Coronary artery (tissue), 2 donors: ENCODE results near the gene CTTNBP2.

Experiments used
- DNase-seq: peaks from one replicate; pipeline ENCODE4 v3.0.0-alpha.2; 2017; ENCODE audit warnings: low spot score
- H3K27ac ChIP-seq, 2 donors: fragments of 200-600 bp; sonication (generic); one replicate each; pipeline ENCODE4 v1.5.1; 2016 to 2019
- H3K4me3 ChIP-seq: fragments of 200-600 bp; sonication (generic); 2 replicates; pipeline ENCODE4 v1.5.1; 2016; ENCODE audit warnings: mild to moderate bottlenecking, moderate library complexity
- CTCF ChIP-seq: fragments of 200-600 bp; sonication (generic); IDR thresholded peaks from one replicate; pipeline ENCODE4 v1.5.1; 2019; ENCODE audit warnings: antibody characterized with exemption

CTTNBP2 gene

GRCh38 chr7:117704063-117704462 lies 169.2 kb downstream of the CTTNBP2 start:
- no peak overlapping the region for H3K4me3 ChIP-seq
- no peak for DNase-seq
- H3K27ac ChIP-seq: no peak overlapping the region
- no peak for TF ChIP-seq CTCF

DNA sequence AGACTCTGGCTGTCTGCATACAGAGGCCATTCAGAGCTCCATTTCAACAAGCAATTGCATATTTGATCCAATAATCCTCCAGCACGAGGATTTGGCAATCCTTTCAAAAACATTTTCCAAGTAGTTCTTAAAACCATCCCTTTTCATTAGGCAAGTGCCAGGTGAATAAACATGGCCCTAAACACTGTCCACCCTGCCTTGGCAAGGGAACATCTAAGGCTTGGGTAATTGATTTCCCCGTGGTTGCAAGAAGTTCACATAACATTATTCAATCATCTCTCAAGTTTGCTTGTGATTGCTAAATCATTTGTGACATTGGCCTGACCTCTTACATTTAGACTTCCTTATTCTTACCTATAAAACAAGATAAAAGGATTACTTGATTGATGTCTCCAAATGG lies 175.2 kb downstream of the CTTNBP2 start:
- no peak overlapping the region for H3K27ac ChIP-seq
- no peak for DNase-seq
- no peak for TF ChIP-seq CTCF
- H3K4me3 ChIP-seq: no peak overlapping the region

DNA sequence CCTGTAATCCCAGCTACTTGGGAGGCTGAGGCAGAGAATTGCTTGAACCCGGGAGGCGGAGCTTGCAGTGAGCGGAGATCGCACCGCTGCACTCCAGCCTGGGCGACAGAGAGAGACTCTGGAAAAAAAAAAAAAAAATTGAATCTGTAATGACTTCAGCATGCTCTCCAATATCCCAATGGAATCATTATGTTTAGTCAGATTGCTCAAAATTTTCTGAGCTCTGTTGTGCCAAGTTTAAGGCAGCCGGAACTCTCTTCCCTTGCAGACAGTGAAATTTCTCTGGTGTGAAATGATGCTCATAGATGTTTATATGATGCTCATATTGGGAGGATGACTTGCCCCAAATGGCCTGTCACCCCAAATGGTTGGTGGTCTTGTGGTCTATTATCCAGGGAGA lies 180.9 kb downstream of the CTTNBP2 start:
- no peak for DNase-seq
- H3K27ac ChIP-seq: no peak overlapping the region
- TF ChIP-seq CTCF: no peak
- no peak overlapping the region for H3K4me3 ChIP-seq

DNA sequence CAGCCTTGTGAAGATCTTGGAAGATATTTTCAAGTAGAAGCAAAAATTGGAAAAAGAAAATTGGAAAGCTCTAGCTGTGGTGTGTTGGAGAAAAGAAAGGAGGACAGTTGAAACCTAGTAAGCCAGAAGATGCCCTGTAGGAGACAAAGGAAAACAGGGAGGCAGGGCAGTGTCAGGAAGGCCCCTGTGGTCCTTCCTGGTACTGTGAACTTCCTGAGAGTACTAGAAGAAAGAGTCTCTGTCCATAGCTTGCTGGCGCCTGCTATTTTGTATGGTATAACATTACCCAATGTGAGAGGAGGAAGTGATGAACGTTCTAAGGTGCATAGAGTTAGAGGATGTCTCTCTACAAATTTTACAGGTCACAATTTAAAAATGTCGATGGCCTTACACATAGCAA lies 183.1 kb downstream of the CTTNBP2 start:
- Histone ChIP-seq H3K4me3 (no peak overlapping the region), H3K27ac (no peak overlapping the region)
- TF ChIP-seq CTCF: no peak
- DNase-seq: no peak

DNA sequence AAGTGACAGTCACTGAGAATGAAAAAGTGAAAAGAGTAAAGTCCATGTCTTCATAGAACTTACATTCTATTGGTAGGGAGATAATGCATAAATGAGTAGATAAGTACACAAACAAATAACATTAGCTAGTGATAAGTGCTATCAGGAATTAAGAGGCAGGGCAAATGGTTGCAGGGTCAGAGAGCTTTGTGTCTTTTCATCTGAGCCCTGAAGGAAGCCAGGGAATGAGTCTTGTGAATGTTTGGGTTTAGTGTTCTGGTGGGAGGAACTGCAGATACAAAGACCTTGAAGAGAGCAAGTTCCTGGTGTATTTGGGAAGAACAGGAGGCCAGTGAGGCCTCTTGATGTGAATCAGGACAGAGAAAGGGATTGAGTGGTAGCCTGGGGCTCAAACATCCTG lies 183.8 kb downstream of the CTTNBP2 start:
- Histone ChIP-seq H3K27ac (no peak overlapping the region), H3K4me3 (no peak overlapping the region)
- no peak for DNase-seq
- TF ChIP-seq CTCF: no peak

DNA sequence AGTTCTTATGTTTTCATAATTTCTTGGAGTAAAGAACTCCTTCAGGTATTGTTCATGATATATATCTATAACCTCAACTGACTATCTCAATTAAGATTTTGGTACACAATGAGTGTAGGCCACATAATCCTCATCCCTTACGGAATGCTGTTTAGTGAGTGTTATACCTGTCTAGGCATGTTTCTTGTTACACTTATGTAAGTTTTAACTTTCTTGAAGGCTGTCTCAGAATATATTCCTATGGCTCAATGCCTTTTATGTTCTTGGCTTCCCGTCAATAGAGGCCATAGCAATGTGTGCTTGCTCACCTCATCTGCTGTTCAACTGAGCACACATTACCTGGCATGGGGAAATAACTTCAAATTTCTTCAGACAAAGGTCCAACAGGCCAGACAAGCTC lies 185.1 kb downstream of the CTTNBP2 start:
- Histone ChIP-seq H3K4me3 (no peak overlapping the region), H3K27ac (no peak overlapping the region)
- DNase-seq: no peak
- no peak for TF ChIP-seq CTCF

DNA sequence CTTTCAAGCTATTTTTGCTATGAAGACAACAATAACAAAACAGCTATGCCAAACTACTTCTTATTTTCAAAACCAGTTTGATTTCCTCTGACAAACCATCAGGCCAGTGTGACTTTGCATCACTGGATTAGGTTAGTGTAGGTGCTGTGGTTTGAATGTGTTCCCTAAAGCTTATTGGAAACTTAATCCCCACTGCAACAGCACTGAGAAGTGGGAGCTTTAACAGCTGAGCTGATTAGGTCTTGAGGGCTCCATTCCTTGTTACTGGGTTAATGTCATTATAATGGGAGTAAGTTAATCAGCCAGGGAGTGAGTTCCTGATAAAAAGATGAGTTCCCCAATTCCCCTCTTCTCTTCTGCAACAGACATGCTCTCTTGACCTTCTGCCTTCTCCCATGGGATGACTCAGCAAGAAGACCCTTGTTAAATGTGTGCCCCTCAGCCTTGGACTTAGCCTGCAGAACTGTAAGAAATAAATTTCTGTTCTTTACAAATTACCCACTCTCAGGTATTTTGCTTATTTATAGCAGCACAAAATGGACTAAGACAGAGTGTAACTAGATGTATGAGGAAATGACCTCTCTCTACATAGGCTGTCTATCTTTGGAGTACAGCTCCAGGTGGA lies 186.8 kb downstream of the CTTNBP2 start:
- DNase-seq: no peak
- Histone ChIP-seq H3K4me3 (no peak overlapping the region), H3K27ac (no peak overlapping the region)
- TF ChIP-seq CTCF: no peak
